ENCODE measurements around the gene AKIP1. TPM values are rescaled to one million over a fixed set of nuclear protein-coding genes. Genes with fewer than 3 reads are reported as not detected.

AKIP1 gene
- total and polyA plus RNA-seq, 4 donors = 9.3 to 12.3 (median 9.9) TPM

GRCh38 chr11:8930456-8931175 lies 19.6 kb downstream of the AKIP1 start (continued):
- TF ChIP-seq SP1 (IDR thresholded peaks at IDR 0.05) (no peak), NR2F2 (IDR thresholded peaks at IDR 0.05) (no peak)

GRCh38 chr11:8932564-8933180 lies 21.7 kb downstream of the AKIP1 start, which contains the start of gene C11orf16:
Gene C11orf16 (minus strand): TSS chr11:8932947. CDS start chr11:8932308, 639 bp downstream.
- TF ChIP-seq ZBTB33 (IDR thresholded peaks at IDR 0.05) (no peak), REST (IDR thresholded peaks at IDR 0.05) (no peak), FOXA1 (IDR thresholded peaks at IDR 0.05) (no peak), NR2F2 (IDR thresholded peaks at IDR 0.05) (no peak), ATF3 (IDR thresholded peaks at IDR 0.05) (no peak), RXRA (IDR thresholded peaks at IDR 0.05) (no peak), HNF4G (IDR thresholded peaks at IDR 0.05) (no peak), HNF4A (conservative IDR thresholded peaks at IDR 0.05) (no peak), SP1 (IDR thresholded peaks at IDR 0.05) (no peak), CTCF (IDR thresholded peaks at IDR 0.05; ENCODE audit: low read depth, low read length, missing input control) (no peak), GABPA (IDR thresholded peaks at IDR 0.05 in 1 of 2, conservative IDR thresholded peaks at IDR 0.05 in 1 of 2) (no peak), JUND (IDR thresholded peaks at IDR 0.05) (no peak), MAX (IDR thresholded peaks at IDR 0.05) (no peak), YY1 (IDR thresholded peaks at IDR 0.05) (no peak), FOXA2 (IDR thresholded peaks at IDR 0.05) (no peak), EGR1 (IDR thresholded peaks at IDR 0.05; ENCODE audit: low read depth in 2 of 2) (no peak), RAD21 (IDR thresholded peaks at IDR 0.05) (no peak), TAF1 (conservative IDR thresholded peaks at IDR 0.05) (no peak)

More at GRCh38 chr11:8932564-8933180, 21.7 kb downstream of the AKIP1 start, which contains the start of gene C11orf16:
- no peak within 1 kb of the TSS for H3K9ac ChIP-seq (ENCODE audit: low read depth in 1 of 2, low read length in 2 of 2)
- H3K9me3 ChIP-seq (ENCODE audit: control insufficient read depth in 4 of 4, low read length in 3 of 4) = no peaks in the 10 kb centered on the region
- WGBS = 83% methylated on average over 12 of the region's 12 CpGs
- H3K4me3 ChIP-seq (ENCODE audit: low read depth in 1 of 3, low read length in 3 of 3) = no peak within 1 kb of the TSS
- no peak for DNase-seq (ENCODE audit: low spot score)
- H3K36me3 ChIP-seq (ENCODE audit: control insufficient read depth in 4 of 4, insufficient read depth in 3 of 4, low read depth in 1 of 4, low read length in 3 of 4) = no peaks in the 10 kb centered on the region
- H3K27ac ChIP-seq (ENCODE audit: low read depth in 1 of 2, low read length in 2 of 2) = no peak within 1 kb of the TSS
- H3K4me1 ChIP-seq (ENCODE audit: control insufficient read depth in 4 of 4, insufficient read depth in 4 of 4, low read length in 3 of 4) = no peaks in the 10 kb centered on the region
- H3K27me3 ChIP-seq (ENCODE audit: control insufficient read depth in 4 of 4, insufficient read depth in 4 of 4, low read length in 3 of 4) = no peaks in the 10 kb centered on the region
